Stomach (tissue), 4 donors: ENCODE measurements around the gene B3GLCT.

Experiments
- CTCF ChIP-seq, 7 experiments: fragments of 450-650 bp in 4 of 7; fragments of 200-600 bp in 3 of 7; sonication (generic) in 3 of 7; IDR thresholded peaks; one replicate each; pipeline ENCODE4 v1.5.1; 2016 to 2019; ENCODE audit warnings: antibody characterized with exemption in 7 of 7, control low read depth in 2 of 7, mild to moderate bottlenecking in 1 of 7
- EP300 ChIP-seq: sonication (generic); formaldehyde crosslinking; IDR thresholded peaks from one replicate; pipeline ENCODE4 v1.6.1; 2017; ENCODE audit warnings: antibody characterized with exemption
- POLR2A ChIP-seq, 4 donors: fragments of 450-650 bp; IDR thresholded peaks; one replicate each; pipeline ENCODE4 v1.6.1; 2016; ENCODE audit warnings: antibody characterized with exemption in 4 of 4, control low read depth in 2 of 4, mild to moderate bottlenecking in 1 of 4, moderate library complexity in 1 of 4
- POLR2AphosphoS5 ChIP-seq, 3 donors: sonication (generic); formaldehyde crosslinking; IDR thresholded peaks; one replicate each; pipeline ENCODE4 v1.6.1; 2016; ENCODE audit warnings: antibody characterized with exemption in 3 of 3

- TF ChIP-seq CTCF (IDR thresholded peaks at IDR 0.05) (no peak), POLR2A (IDR thresholded peaks at IDR 0.05) (no peak), EP300 (no peak), POLR2AphosphoS5 (IDR thresholded peaks at IDR 0.05) (no peak)
These were observed 46.0 kb downstream of the B3GLCT start for GRCh38 chr13:31245598-31246373.
